Measurements from ENCODE around the gene PLEKHG5. TPM values are rescaled to one million over a fixed set of nuclear protein-coding genes. Genes with fewer than 3 reads are reported as not detected.
"Not testable (repeated sequence)": the region's sequence is repeated elsewhere in the genome, so short reads cannot be mapped to it uniquely, and the experiment has no call there.

Gene PLEKHG5
- total and polyA plus RNA-seq, 10 of the 15 experiments (the other 5 are each of a cell fraction or from before 2014, with no cell fraction given), result 0.04 to 1.1 (median 0.18) TPM; not detected in 1

- H3K27ac ChIP-seq (ENCODE audit: control insufficient read depth, insufficient read depth), result no peak overlapping the region
- ChIA-PET SMC1A (ENCODE audit: uncharacterized antibody, unreplicated experiment) (no interaction called here), CTCF (interaction anchor here (0.5 to 2.2 kb wide), 4 partner anchors 11 to 442 kb away, joined by 3 to 8 read pairs (median 4); partner anchors contain the start of gene NPHP4), POLR2A (no interaction called here), RAD21 (ENCODE audit: unreplicated experiment) (no interaction called here)
- no peak for TF ChIP-seq CBFB (IDR thresholded peaks at IDR 0.05; ENCODE audit: low read depth)
- no peak for TF ChIP-seq GABPA (IDR thresholded peaks at IDR 0.05; ENCODE audit: low read depth)
- TF ChIP-seq CEBPB (IDR thresholded peaks at IDR 0.05; ENCODE audit: borderline replicate concordance in 1 of 2, low read depth in 2 of 2, low read length in 2 of 2), result no peak
- no peak overlapping the region for H3K4me2 ChIP-seq (ENCODE audit: control insufficient read depth, insufficient read depth)
- no peaks in the 10 kb centered on the region for H3K9me3 ChIP-seq (replicated peaks; ENCODE audit: control insufficient read depth, insufficient read depth, low read length)
- H3K36me3 ChIP-seq (ENCODE audit: control insufficient read depth in 2 of 2, insufficient read depth in 2 of 2, low read length in 1 of 2), result no peaks in the 10 kb centered on the region
- peaks cover 4% of the 10 kb centered on the region for H4K20me1 ChIP-seq (ENCODE audit: control insufficient read depth, insufficient read depth)
- in situ Hi-C loops (cut with MboI) (no loop called here), intact Hi-C loops (cut with micrococcal nuclease; ENCODE audit: unreplicated experiment) (no loop called here)
- no peaks in the 10 kb centered on the region for H3K4me1 ChIP-seq (ENCODE audit: control insufficient read depth, insufficient read depth, low read length)
- H2AFZ ChIP-seq (ENCODE audit: control insufficient read depth, low read depth, low read length), result no peak overlapping the region
- H3K4me3 ChIP-seq, result no peak overlapping the region
- H3K79me2 ChIP-seq (ENCODE audit: control insufficient read depth, insufficient read depth, low read length), result no peaks in the 10 kb centered on the region
- no peak overlapping the region for H3K9ac ChIP-seq (ENCODE audit: control insufficient read depth, insufficient read depth, low read length)
- ATAC-seq (no peak), DNase-seq (ENCODE audit: low read depth, low spot score) (no peak), FAIRE-seq (no peak)
- BruUV-seq (replicated peaks), result no TSS peak
- H3K27me3 ChIP-seq (replicated peaks in 1 of 2; ENCODE audit: control insufficient read depth in 2 of 2, insufficient read depth in 2 of 2, low read length in 1 of 2), result no peaks in the 10 kb centered on the region; a peak in 1 of 4 replicates
- WGBS (ENCODE audit: insufficient coverage, insufficient replicate concordance, low lambda C conversion rate, missing lambda C conversion rate), result 42% methylated on average over 5 of the region's 5 CpGs
Observed at GRCh38 chr1:6434186-6434585, 57.3 kb downstream of the PLEKHG5 start.

GRCh38 chr1:6431645-6432579, 59.6 kb downstream of the PLEKHG5 start:
- not testable (repeated sequence) for ATAC-seq
- POLR2A ChIA-PET, result interaction anchor here (0.6 to 0.7 kb wide), 2 partner anchors 41 to 225 kb away, joined by 4 read pairs; no protein-coding TSS in a partner anchor

DNA sequence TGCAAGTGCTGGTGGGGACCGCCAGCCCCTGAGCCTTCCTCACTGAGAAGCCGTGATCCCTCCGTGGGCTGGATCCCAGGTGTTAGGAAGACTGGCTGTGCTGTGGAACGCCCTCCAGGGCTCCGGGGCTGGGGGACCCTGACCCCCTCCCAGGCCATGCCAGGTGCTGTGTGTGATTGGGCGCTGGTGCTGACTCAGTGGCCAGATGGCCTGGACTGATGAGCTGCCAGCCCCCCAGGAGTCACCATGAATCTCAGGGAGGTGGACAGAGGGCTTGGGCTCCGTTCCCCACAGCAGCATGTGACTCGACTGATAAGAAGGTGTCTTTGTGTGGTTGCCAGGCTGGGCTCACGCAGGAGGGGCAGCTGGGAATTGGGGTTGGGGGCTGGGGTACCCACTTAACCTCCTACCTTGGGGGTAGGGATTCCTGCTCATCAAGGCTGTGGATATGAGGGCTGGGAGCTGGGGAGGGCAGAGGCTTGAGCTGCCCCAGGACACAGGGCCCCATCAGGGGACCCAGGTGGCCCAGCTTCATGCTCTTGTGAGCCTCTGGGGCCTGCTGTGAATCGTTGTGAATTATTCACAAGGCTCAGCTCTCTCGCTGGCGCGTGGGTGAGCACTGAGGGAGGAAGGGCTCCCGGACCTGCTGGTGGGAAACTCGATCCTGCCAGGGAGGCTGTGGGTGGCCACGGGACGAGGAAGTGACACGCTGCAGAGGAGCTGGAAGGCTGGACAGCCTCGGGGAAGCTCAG, 61.6 kb downstream of the PLEKHG5 start:
- FAIRE-seq, result peak; percentile 13
- H3K27me3 ChIP-seq (replicated peaks in 1 of 2; ENCODE audit: control insufficient read depth in 2 of 2, insufficient read depth in 2 of 2, low read length in 1 of 2); in situ Hi-C loops (cut with MboI); intact Hi-C loops (cut with micrococcal nuclease; ENCODE audit: unreplicated experiment); H3K36me3 ChIP-seq (ENCODE audit: control insufficient read depth in 2 of 2, insufficient read depth in 2 of 2, low read length in 1 of 2); H3K9ac ChIP-seq (ENCODE audit: control insufficient read depth, insufficient read depth, low read length); H4K20me1 ChIP-seq (ENCODE audit: control insufficient read depth, insufficient read depth); DNase-seq (ENCODE audit: low read depth, low spot score); H3K4me2 ChIP-seq (ENCODE audit: control insufficient read depth, insufficient read depth); H3K4me3 ChIP-seq; H2AFZ ChIP-seq (ENCODE audit: control insufficient read depth, low read depth, low read length); H3K4me1 ChIP-seq (ENCODE audit: control insufficient read depth, insufficient read depth, low read length); BruUV-seq (replicated peaks); H3K79me2 ChIP-seq (ENCODE audit: control insufficient read depth, insufficient read depth, low read length); H3K27ac ChIP-seq (ENCODE audit: control insufficient read depth, insufficient read depth); H3K9me3 ChIP-seq (replicated peaks; ENCODE audit: control insufficient read depth, insufficient read depth, low read length): not testable (repeated sequence)
- CTCF ChIA-PET, result interaction anchor here (1.0 to 10.9 kb wide), 4 partner anchors 9 to 336 kb away, joined by 3 to 137 read pairs (median 8); no protein-coding TSS in a partner anchor
- 0 out of 3 replicates have a peak, but pooled peaks have one; percentile 6 for ATAC-seq
- SMC1A ChIA-PET (ENCODE audit: uncharacterized antibody, unreplicated experiment), result interaction anchor here (0.5 kb wide), 1 partner anchor 49 kb away, joined by 3 read pairs; no protein-coding TSS in a partner anchor
- WGBS (ENCODE audit: insufficient coverage, insufficient replicate concordance, low lambda C conversion rate, missing lambda C conversion rate), result 16% methylated on average over 19 of the region's 19 CpGs
- RAD21 ChIA-PET (ENCODE audit: unreplicated experiment), result interaction anchor here (1.3 kb wide), 1 partner anchor 16 kb away, joined by 3 read pairs; no protein-coding TSS in a partner anchor
- POLR2A ChIA-PET, result interaction anchor here (1.1 kb wide), 1 partner anchor 94 kb away, joined by 8 read pairs; no protein-coding TSS in a partner anchor

More at GRCh38 chr1:6431645-6432579, 59.6 kb downstream of the PLEKHG5 start:
- H4K20me1 ChIP-seq (ENCODE audit: control insufficient read depth, insufficient read depth); H3K4me1 ChIP-seq (ENCODE audit: control insufficient read depth, insufficient read depth, low read length); in situ Hi-C loops (cut with MboI); H3K27me3 ChIP-seq (replicated peaks in 1 of 2; ENCODE audit: control insufficient read depth in 2 of 2, insufficient read depth in 2 of 2, low read length in 1 of 2); FAIRE-seq; H3K4me2 ChIP-seq (ENCODE audit: control insufficient read depth, insufficient read depth); intact Hi-C loops (cut with micrococcal nuclease; ENCODE audit: unreplicated experiment); RAD21 ChIA-PET (ENCODE audit: unreplicated experiment); H3K36me3 ChIP-seq (ENCODE audit: control insufficient read depth in 2 of 2, insufficient read depth in 2 of 2, low read length in 1 of 2); H2AFZ ChIP-seq (ENCODE audit: control insufficient read depth, low read depth, low read length); H3K9ac ChIP-seq (ENCODE audit: control insufficient read depth, insufficient read depth, low read length); H3K9me3 ChIP-seq (replicated peaks; ENCODE audit: control insufficient read depth, insufficient read depth, low read length); H3K27ac ChIP-seq (ENCODE audit: control insufficient read depth, insufficient read depth); DNase-seq (ENCODE audit: low read depth, low spot score); H3K4me3 ChIP-seq; BruUV-seq (replicated peaks); H3K79me2 ChIP-seq (ENCODE audit: control insufficient read depth, insufficient read depth, low read length): not testable (repeated sequence)
- 21% methylated on average over 12 of the region's 13 CpGs for WGBS (ENCODE audit: insufficient coverage, insufficient replicate concordance, low lambda C conversion rate, missing lambda C conversion rate)
- ChIA-PET CTCF (interaction anchor here (1.1 to 2.2 kb wide), 2 partner anchors 9 to 84 kb away, joined by 6 to 8 read pairs; no protein-coding TSS in a partner anchor), SMC1A (ENCODE audit: uncharacterized antibody, unreplicated experiment) (interaction anchor here (0.8 kb wide), 1 partner anchor 74 kb away, joined by 3 read pairs; no protein-coding TSS in a partner anchor)

Data from GM12878 (cell line).